HG03469 (cell line): ENCODE data around the gene INMT.
A peak's percentile ranks its signal among the peaks of the same experiment; 100 is the strongest.

ENCODE experiments used
- ATAC-seq: cut with Tn5 transposase; IDR thresholded peaks from one replicate; pipeline ENCODE4 v1.9.1; 2021; ENCODE audit warnings: mild to moderate bottlenecking, moderate library complexity, moderate number of reproducible peaks; ENCODE audit not compliant: unreplicated experiment

Gene INMT

GRCh38 chr7:30750683-30751650 lies 968 bp upstream of the INMT start:
- ATAC-seq = no peak

GRCh38 chr7:30752484-30752883 lies 549 bp downstream of the INMT start:
- no peak for ATAC-seq

- ATAC-seq = no peak
These were observed 1.0 kb downstream of the INMT start for GRCh38 chr7:30752979-30753378.

GRCh38 chr7:30754315-30754877 lies 2.5 kb downstream of the INMT start:
- ATAC-seq = no peak

GRCh38 chr7:30755384-30756154 lies 3.6 kb downstream of the INMT start:
- ATAC-seq = no peak

- ATAC-seq = no peak
These were observed 5.4 kb downstream of the INMT start for GRCh38 chr7:30757342-30757692.

GRCh38 chr7:30760514-30761213 lies 8.7 kb downstream of the INMT start:
- no peak for ATAC-seq

- ATAC-seq = no peak
These were observed 9.6 kb downstream of the INMT start for GRCh38 chr7:30761214-30762156.

- peak; percentile 85 for ATAC-seq
These were observed 12.4 kb downstream of the INMT start for GRCh38 chr7:30764030-30764975.

- ATAC-seq = no peak
These were observed 13.5 kb downstream of the INMT start for GRCh38 chr7:30765408-30765807.

GRCh38 chr7:30770845-30771173 lies 18.9 kb downstream of the INMT start:
- no peak for ATAC-seq

GRCh38 chr7:30771174-30771879 lies 19.4 kb downstream of the INMT start, which contains the start of gene MINDY4:
Gene MINDY4, plus strand, starts transcription at chr7:30771417. Its CDS starts 77 bp downstream, at chr7:30771494.
- peak; percentile 82 for ATAC-seq

GRCh38 chr7:30771880-30772425 lies 20.0 kb downstream of the INMT start:
- no peak for ATAC-seq

GRCh38 chr7:30772984-30773383 lies 21.0 kb downstream of the INMT start:
- no peak for ATAC-seq

- ATAC-seq = no peak
These were observed 24.1 kb downstream of the INMT start for GRCh38 chr7:30775992-30776391.

GRCh38 chr7:30776971-30777370 lies 25.0 kb downstream of the INMT start:
- ATAC-seq = no peak

GRCh38 chr7:30778255-30779025 lies 26.5 kb downstream of the INMT start:
- no peak for ATAC-seq
